ENCODE results near the gene PPP2R3B. TPM values are rescaled to one million over a fixed set of nuclear protein-coding genes. Genes with fewer than 3 reads are reported as not detected.

Gene PPP2R3B
- total RNA-seq, 2 donors from 2014 or later = 6.8 to 14.5 TPM

DNA sequence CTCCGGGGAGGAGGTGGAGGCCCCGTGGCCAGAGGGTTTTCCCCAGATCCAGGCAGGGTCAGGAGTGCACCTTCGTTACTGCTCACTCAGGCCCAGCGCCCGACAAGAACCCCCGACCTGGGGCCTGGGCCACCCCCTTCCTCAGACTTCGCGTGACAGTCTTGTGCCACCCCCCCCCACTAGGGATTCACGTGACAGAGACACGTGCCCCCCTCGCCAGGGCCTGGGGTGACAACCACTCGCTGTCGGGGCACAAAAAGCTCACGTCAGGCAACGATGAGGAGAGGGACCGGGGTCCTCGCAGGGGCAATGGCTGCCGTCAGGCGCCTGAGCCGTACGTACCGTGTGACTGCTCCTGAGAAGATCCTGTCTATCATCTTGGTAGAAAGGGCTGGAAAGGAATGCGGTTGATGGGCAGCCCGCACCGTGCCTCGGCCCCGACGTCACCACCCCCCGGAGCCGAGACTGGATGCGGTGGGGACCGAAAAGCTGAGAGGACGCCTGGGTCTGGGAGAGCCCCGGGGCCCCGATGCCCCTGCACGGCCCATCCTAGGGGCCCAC, 45.1 kb downstream of the PPP2R3B start:
- Histone ChIP-seq H3K27ac (no peak overlapping the region), H3K9me3 (no peaks in the 10 kb centered on the region), H3K4me3 (no peak overlapping the region), H3K27me3 (replicated peaks; ENCODE audit: insufficient read depth) (no peaks in the 10 kb centered on the region), H3K36me3 (no peaks in the 10 kb centered on the region), H3K4me1 (ENCODE audit: control insufficient read depth in 1 of 2, low read depth in 2 of 2) (no peaks in the 10 kb centered on the region)
- ATAC-seq (ENCODE audit: insufficient number of reproducible peaks, low FRiP score, low read depth) (no peak), DNase-seq (ENCODE audit: low spot score) (no peak)
- TF ChIP-seq, protein P1, sequence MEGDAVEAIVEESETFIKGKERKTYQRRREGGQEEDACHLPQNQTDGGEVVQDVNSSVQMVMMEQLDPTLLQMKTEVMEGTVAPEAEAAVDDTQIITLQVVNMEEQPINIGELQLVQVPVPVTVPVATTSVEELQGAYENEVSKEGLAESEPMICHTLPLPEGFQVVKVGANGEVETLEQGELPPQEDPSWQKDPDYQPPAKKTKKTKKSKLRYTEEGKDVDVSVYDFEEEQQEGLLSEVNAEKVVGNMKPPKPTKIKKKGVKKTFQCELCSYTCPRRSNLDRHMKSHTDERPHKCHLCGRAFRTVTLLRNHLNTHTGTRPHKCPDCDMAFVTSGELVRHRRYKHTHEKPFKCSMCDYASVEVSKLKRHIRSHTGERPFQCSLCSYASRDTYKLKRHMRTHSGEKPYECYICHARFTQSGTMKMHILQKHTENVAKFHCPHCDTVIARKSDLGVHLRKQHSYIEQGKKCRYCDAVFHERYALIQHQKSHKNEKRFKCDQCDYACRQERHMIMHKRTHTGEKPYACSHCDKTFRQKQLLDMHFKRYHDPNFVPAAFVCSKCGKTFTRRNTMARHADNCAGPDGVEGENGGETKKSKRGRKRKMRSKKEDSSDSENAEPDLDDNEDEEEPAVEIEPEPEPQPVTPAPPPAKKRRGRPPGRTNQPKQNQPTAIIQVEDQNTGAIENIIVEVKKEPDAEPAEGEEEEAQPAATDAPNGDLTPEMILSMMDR (IDR thresholded peaks at IDR 0.05) = no peak

DNA sequence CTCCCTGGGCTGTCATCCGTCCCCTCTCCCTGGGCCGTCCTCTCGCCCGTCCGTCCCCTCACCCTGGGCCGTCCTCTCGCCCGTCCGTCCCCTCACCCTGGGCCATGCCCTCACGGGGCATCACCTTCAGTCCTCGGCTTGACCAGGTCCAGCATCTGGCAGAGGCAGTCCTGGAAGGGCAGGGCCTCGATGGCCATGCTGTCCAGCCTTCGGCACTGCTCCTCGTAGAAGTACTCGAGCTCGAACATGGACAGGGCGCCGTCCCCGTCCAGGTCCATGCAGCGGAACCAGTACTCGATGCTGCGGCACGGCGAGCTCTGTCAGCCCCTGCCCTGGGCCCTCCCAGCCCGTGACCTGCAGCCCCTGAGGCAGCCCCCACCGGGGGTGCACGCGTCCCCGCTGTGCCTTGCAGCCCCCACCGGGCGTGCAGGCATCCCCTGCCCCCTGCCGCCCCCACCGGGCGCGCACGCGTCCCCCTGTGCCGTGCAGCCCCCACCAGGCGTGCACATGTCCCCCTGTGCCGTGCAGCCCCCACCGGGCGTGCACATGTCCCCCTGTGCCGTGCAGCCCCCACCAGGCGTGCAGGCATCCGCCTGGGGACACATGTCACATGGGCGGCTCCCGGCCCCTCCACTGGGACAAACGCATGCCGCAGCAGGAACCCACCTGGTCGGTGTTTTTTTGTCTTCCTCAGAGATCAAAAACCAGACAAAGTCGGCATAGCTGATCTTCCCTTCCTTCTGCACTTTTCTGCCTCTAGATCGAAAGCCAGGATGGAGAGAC, 45.9 kb downstream of the PPP2R3B start:
- DNase-seq (ENCODE audit: low spot score) (no peak), ATAC-seq (ENCODE audit: insufficient number of reproducible peaks, low FRiP score, low read depth) (no peak)
- no peak overlapping the region for H3K4me3 ChIP-seq
- no peaks in the 10 kb centered on the region for H3K9me3 ChIP-seq
- H3K36me3 ChIP-seq = no peaks in the 10 kb centered on the region
- H3K27me3 ChIP-seq (replicated peaks; ENCODE audit: insufficient read depth) = no peaks in the 10 kb centered on the region
- no peak overlapping the region for H3K27ac ChIP-seq
- no peaks in the 10 kb centered on the region for H3K4me1 ChIP-seq (ENCODE audit: control insufficient read depth in 1 of 2, low read depth in 2 of 2)
- TF ChIP-seq, protein P1 (IDR thresholded peaks at IDR 0.05) = no peak

DNA sequence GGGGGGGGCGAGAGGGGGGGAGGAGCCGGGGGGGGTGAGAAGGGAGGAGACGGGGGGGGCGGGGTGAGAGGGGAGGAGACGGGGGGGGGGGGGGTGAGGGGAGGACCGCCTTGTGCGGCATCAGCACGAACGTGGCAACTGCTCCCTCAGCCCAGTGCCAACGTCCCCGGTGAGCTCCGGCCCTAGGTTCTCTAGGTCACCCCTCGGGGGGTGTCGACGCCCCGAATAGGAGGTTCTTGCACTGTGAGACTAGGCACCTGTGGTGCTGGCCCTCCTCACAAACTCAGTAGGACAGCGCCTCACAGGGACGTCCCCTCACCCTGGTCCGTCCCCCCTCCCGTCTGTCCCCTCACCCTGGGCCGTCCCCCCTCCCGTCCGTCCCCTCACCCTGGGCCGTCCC, 46.6 kb downstream of the PPP2R3B start:
- ATAC-seq (ENCODE audit: insufficient number of reproducible peaks, low FRiP score, low read depth) (no peak), DNase-seq (ENCODE audit: low spot score) (no peak)
- TF ChIP-seq, protein P1 (IDR thresholded peaks at IDR 0.05) = no peak
- no peaks in the 10 kb centered on the region for H3K27me3 ChIP-seq (replicated peaks; ENCODE audit: insufficient read depth)
- no peak overlapping the region for H3K4me3 ChIP-seq
- no peaks in the 10 kb centered on the region for H3K36me3 ChIP-seq
- H3K9me3 ChIP-seq = no peaks in the 10 kb centered on the region
- H3K4me1 ChIP-seq (ENCODE audit: control insufficient read depth in 1 of 2, low read depth in 2 of 2) = no peaks in the 10 kb centered on the region
- H3K27ac ChIP-seq = no peak overlapping the region

DNA sequence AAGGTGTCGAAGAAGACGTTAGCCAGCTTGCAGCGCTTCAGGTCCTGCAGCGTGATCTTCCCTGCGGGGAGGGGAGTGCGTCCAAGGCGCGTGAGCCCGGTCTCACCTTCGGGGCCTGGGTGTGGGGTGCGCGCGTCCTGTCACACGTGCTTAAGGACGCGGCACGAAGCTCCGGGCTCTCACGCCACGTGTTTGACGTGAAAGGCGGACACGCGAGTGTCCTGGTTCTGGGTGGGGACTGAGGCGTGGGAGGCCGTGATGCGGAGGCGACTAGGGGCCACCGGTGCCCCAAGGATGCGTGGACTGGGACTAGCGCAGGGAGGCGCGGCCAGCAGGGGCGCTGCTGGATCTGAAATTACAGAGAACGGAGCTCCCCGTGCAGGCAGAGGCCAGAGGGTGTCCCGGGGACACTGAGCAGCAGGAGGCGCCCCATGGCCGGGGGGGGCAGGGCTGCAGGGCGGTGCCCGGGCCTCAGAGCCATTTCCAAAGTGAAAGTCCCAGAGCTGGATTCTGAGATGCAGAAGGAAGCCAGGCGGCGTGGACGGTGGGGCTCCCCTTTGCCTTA, 47.8 kb downstream of the PPP2R3B start:
- H3K36me3 ChIP-seq = no peaks in the 10 kb centered on the region
- H3K27ac ChIP-seq = no peak overlapping the region
- DNase-seq (ENCODE audit: low spot score) = no peak
- ATAC-seq (ENCODE audit: insufficient number of reproducible peaks, low FRiP score, low read depth) = no peak
- no peaks in the 10 kb centered on the region for H3K27me3 ChIP-seq (replicated peaks; ENCODE audit: insufficient read depth)
- H3K4me1 ChIP-seq (ENCODE audit: control insufficient read depth in 1 of 2, low read depth in 2 of 2) = no peaks in the 10 kb centered on the region
- no peaks in the 10 kb centered on the region for H3K9me3 ChIP-seq
- H3K4me3 ChIP-seq = no peak overlapping the region
- TF ChIP-seq, protein P1 (IDR thresholded peaks at IDR 0.05) = no peak

DNA sequence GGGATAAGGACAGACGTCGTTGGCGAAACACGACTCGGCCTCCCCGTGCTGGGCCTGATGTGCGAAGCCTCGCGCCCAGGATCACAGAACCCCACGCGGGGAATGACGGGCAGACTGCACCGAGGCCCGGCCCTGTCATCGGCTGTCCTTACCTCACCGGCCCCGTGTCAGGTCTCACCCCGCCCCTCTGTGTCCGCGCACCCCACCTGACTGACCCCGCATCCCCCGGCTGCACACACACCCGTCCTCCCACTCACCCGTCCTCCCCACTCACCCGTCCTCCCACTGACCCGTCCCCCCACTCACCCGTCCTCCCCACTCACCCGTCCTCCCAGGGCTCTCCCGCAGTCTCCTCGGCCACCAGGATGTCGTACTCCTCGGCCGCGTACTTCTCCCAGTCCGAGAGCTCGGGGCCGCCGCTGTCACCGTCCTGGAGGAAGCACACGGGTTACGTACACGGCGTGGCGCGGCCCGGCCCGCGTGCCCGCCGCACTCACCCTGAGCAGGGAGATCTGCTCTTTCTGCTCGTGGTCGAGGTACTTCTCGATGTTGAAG, 48.3 kb downstream of the PPP2R3B start:
- Histone ChIP-seq H3K27ac (no peak overlapping the region), H3K4me3 (no peak overlapping the region), H3K36me3 (no peaks in the 10 kb centered on the region), H3K9me3 (no peaks in the 10 kb centered on the region), H3K27me3 (replicated peaks; ENCODE audit: insufficient read depth) (no peaks in the 10 kb centered on the region), H3K4me1 (ENCODE audit: control insufficient read depth in 1 of 2, low read depth in 2 of 2) (no peaks in the 10 kb centered on the region)
- ATAC-seq (ENCODE audit: insufficient number of reproducible peaks, low FRiP score, low read depth) = no peak
- TF ChIP-seq, protein P1 (IDR thresholded peaks at IDR 0.05) = no peak
- DNase-seq (ENCODE audit: low spot score) = no peak

Measured in thoracic aorta (tissue), 2 donors.